GM21367 (cell line): Measurements from ENCODE around the gene RNF19B.

Source experiments
- ATAC-seq: cut with Tn5 transposase; IDR thresholded peaks from one replicate; pipeline ENCODE4 v1.9.1; 2021; ENCODE audit not compliant: unreplicated experiment

Gene RNF19B

DNA sequence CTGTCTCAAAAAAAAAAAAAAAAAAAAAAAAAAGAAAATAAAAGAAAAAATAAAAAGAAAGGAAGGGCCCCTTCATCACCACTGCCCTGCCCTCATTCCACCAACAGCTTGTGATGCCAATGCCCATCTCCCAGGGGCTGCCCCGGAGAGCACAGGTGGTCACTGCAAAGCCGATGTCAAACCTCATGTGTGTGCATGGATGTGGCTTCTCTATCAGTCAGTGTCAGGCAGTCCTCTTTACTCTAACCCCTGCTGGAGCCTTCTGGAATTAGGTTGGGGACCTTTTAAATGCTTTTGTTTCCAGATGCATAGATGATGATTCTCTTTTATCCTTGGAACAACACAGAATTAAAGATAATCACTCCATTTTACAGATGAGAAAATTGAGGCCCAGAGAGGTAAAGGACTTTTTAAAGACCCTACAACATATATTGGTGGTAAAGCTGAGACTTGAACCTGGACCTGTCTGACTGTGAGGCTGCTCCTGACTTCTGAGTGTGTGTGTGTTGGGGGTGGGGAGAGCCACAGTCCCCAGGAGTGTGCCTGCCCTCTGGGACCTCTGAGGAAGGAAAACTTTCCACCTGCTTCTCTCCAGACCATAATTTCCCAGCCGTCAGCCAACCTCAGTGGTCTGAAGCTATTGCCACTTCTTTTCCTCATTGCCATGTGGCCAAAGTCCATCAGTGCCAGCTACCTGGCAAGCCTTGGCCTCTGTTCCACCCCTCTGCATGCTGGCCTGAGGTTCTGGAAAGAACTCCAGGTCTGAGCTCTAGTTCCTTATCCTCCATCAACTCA lies 60.4 kb downstream of the RNF19B start:
- no peak for ATAC-seq

DNA sequence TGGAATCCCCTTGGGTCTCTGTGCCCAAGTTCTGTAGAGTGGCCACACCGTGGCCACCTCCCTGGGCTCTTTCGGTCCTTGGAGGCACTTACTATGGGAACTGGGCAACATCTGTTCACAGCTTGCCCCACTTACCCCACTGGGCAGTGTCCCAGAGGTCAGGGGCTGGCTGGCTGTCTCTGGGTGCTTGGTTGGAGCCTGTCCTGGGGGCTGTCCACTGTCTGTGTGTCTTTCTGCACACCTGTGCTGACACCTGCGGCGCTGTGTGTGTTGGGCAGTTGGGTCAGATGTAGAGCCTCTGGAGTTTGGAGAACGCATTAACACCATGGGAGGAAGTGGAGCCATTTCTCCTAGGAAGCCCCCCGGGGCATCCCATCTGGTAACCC lies 62.1 kb downstream of the RNF19B start:
- ATAC-seq, result no peak

DNA sequence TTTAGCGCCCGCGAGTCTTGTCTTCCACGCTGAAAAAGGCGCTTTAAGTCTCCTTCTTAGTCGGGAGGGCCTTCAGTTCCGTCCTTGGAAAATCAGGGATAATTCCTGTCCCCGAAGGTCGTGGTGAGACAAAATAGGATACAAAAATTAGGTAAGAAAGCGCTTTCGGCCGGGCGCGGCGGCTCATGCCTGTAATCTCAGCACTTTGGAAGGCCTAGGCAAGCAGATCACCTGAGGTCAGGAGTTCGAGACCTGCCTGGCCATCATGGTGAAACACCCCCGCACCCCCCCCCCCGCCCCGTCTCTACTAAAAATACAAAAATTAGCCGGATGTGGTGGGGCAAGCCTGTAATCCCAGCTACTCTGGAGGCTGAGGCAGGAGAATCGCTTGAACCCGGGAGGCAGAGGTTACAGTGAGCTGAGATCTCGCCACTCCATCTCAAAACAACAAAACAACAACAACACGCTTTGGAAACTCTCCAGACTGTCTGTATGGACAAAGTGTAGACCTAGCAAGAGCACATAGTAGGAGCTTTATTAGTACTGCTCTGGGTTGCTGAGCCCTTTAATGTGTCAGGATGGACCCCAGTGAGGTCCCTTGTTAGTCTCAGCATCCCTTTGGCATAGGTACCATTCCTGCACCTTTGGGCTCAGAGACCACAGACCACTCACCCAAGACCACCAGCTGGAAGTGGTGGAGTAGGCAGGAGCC lies 62.6 kb downstream of the RNF19B start:
- no peak for ATAC-seq

DNA sequence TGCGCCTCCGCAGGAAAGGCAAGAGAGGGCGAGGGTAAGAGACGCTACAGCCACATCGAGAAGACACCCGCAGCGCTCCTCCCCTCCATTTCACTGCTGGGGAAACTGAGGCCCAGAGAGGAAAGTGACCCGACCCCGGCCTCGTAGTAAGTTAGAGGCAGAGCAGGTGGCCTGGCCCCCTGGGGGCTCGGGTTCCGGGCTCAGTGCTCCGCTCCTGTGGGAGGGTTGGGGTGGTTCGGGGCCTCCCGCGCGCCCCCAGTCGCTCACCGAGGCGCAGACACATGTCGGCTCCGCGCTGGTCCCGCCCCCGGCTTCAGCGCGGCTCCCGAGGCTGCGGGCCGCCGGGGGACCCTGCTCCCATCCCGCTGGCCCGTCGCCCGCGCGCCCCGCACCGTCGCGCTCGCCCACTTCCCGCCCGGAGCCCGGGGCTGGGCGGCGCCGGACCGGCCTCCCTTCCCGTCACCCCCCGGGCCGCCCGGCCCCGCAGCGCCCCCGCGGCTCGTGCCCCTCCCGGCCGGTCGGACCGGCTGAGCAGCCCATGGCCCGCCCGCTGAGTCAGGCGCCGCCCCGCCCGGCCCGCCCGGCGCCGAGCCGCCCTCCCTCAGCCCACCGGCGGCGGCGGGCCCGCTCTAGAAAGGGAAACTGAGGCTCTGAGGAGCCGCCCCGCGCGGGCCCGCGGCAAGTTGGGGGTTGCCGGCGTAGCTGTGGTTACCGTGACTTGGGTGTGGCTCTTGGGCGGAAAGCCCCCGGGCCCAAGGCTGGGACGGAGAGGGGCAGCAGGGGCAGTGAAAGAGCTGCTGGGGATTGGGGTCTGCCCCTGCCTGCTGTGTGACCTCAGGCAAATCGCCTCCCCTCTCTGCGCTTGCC lies 63.4 kb downstream of the RNF19B start, which contains the start of gene TMEM54:
Gene TMEM54 (minus strand): TSS at position 434 of the 867 bp plus-strand sequence. CDS start 151 bp downstream, at position 283.
- no peak for ATAC-seq

DNA sequence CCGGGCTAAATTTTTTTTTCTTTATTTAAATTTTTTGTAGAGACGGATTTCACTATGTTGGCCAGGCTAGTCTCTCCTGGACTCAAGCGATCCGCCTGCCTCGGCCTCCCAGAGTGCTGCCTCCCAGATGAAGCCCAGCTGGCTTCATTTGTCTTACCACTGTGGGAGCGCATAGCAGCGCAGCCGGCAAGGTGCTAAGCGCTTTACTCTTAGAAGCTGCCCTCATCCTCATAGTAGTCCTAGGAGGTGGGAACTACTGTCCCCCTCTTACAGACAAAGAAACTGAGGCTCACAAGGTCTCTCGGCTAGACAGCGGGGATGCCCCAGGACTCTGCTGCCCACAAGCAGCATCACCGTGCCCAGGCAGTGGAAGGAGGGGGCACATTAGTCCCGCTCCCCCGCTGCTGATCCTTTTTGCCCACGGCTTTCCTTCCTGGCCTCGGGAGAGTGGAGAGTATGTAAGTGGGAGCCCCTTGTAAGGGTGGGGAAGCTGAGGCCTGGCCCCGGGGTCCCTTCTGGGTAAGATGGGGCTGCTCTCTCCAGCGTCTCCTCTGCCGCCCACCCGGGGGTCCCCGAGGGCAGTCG lies 64.1 kb downstream of the RNF19B start:
- ATAC-seq, result no peak

DNA sequence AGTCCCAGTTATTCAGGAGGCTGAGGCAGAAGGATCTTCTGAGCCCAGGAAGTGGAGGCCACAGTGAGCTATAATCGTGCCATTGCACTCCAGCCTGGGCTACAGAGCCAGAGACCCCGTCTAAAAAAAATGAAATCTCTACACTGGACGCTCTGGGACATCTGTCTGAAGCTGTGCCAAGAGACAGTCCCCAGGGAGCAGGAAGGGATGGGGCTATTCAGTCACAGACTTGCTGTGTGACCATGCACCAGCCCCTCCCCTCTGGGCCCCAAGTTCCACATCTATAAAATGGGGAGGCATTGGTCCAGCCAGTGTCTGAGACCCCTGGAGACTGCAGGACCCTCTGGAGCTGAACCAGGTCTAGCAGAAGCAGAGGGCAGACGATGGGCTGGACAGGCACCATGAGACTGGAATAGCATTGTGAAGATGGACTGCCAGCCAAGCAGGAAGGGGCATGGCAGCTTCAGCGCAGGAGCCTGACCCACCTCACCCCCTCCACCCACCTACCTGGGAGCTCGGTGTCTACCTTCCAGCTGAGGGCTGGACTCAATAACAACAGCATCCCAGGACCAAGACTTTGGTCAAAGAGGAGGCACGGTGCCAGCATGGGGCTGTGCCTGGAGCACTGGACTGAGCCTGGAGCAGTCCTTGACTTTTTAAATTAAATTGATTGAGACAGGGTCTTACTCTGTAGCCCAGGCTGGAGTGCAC lies 64.9 kb downstream of the RNF19B start:
- no peak for ATAC-seq

DNA sequence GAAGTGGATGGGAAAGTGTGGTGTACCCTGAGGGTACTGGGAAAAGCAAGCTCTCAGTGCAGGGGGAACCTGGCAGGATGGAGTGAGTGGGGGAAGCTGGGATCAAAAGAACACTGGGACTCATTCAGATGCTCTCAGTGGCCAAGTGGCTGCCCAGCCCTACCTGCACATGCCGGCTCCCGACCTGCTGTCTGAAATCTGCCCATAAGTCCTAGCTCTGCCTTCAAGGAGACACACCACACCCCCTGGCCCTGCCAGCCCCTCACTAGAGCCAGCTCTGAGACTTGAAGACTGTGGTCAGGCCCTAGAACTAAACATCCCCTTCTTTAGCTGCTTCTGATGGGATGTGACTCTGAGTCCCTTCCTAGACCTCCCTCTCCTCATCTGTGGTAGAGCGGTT lies 65.7 kb downstream of the RNF19B start:
- no peak for ATAC-seq

DNA sequence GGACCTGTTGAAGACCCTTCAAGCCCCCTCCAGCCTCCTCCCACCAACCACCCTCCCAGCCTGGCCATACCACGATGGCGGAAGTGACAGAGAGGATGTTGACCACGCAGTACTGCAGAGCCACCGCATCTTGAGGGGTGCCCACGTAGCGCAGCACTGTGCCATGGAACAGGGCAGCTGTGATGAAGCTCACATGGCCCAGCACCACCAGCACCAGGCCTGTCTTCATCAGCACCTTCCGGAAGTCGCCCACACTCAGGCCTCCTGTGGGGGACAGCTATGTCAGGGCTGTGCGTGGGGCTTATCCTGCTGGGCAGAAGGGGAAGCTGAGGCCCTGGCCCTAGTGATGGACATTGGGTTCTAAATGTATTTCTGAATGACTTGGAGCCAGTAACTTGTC lies 66.6 kb downstream of the RNF19B start:
- ATAC-seq, result no peak

DNA sequence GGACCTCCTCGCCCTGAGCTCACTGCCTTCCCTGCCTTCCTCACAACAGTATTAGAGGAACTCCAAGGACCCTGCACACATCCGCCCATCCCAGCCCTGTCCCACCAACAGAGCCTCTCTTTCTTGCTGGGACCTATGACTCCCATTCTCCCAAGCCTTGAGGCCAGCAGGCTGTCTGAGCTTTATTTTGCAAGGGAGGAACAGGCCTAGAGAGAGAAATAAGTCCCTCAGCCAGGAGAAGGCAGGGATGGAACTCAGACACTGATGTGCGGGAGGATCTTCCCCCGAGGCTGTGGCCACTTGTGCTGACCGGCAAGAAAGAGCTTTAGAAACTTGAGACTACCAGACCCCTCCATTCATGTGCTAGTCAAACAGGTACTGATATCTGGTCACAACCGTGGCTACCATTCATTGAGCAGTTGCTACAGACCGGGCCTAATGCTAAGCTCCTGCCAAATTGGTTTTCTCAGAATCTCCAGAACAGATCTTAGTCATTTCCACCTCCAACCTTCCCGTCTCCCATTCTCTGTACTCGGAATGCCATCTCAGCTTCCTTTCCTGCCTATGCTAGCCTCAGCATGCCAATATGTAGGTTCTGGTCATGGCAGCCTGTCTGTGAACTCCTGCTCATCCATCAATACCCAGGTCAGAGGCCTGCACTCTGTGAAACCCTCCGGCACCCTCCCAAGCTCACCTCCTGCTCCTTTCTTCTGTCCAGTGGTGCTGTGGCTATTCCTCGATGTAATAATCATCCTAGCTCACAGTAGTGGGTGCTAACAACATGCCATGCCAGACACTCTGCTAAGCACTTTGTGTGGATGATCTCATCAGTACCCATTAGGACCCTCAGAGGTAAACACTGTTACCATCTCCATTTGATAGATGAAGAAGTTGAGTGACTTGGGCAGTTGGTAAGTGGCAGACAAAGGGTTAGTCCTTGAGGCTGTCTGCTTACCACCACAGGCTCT lies 67.2 kb downstream of the RNF19B start:
- ATAC-seq, result no peak

DNA sequence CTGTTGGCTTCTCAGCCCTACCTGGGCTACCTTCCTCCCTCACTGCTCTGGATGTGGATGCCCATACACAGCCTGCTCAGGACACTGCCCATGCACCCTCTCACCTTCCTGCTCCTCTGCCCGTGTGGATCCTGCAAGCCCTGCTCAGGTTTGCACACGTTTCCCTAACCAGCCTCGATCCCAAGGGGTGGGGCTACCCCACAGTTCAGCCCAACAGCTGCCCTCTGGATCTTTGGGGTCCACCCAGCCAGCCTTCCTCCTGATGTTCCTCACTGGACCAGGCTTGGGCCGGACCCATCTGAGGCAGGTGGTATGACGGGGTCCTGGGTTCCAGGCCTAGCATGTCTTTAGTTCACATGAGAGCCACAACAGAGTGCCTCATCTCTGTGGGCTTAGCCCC lies 68.2 kb downstream of the RNF19B start:
- ATAC-seq, result no peak

DNA sequence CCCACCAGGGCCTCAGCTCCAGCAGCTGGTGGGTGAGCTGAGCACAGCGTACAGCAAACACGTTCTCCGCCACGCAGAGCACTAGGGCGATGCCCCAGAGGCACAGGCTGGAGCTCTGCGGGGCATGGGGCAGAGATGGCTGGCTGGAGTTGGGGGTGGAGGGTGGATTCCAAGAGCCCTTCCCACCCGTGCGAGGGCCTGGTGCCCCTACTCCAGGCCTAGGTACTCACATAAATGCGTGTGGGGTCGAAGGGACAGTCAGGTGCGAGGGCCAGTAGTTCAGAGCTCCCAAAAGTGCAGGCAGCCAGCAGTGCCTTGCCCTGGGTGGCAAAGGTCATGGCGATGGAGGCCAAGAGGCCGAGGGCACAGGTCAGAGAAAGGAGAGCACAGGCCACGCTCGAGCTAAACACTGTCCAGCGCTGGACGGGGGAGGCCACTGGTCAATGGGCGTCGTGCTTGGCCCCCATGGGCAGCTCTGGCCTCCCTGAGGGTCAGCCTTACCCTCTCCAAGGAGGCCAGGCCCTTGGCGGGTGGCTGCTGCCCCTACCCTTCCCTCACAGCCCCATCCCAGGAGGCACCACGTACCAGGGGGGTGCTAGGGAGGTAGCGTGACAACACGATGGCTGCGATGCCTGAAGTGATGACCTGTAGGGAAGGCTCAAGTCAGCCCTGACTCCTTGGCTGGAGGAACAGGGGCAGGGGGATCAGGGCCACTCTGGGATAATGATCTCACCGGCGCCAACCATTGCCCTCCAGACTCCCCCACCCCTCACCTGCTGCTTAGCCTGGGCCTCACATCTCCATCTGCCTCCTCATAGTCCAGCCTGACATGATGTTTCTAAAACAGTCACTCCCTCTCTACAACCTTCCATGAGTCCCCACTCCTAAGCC lies 69.0 kb downstream of the RNF19B start:
- no peak for ATAC-seq

DNA sequence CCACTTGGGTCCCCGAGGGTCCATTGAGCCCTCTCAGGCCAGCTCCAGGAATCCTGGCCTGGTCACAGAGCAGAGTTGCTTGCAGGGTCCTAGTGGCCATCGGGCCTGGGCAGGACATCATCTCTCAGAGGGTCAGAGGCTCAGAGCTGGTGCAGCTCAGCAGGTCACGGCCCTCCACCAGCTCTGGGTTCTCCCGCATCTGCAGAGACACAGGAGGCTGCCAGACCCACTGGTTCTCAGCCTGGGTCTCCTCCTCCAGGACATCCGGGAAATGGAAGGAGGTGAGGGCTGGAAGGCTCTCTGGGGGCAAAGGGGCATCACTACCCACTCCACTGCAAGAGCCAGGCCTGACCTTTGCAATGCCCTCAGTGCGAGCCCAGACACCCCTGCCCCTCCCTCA lies 69.9 kb downstream of the RNF19B start:
- ATAC-seq, result no peak

DNA sequence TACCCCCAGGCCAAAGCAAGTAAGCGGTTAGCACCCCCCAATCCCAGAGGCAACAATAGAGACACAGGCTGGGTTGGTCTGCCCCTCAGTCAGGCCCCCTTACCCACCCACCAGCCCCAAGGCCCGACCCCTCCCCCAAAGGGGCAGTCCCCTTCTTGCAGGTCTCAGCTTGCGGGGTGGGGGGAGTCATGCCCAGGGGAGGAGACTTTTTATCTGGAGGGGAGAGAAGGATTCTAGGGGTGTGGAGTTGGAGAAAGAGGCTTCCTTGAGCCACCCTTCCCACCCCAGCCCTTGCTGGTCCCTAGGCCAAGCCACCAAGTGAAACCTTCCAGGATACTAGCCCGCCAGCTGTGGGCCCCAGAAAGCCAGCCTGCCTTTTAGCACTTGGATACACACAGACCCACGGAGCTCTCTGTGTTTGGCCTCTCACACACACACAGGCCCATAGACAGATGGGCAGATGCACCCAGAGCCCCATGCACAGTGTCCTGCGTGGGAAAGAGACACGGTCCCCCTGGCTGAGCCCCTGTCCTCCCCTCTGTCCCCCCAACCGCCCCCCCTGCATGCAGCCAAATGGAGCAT lies 70.5 kb downstream of the RNF19B start:
- ATAC-seq, result no peak

DNA sequence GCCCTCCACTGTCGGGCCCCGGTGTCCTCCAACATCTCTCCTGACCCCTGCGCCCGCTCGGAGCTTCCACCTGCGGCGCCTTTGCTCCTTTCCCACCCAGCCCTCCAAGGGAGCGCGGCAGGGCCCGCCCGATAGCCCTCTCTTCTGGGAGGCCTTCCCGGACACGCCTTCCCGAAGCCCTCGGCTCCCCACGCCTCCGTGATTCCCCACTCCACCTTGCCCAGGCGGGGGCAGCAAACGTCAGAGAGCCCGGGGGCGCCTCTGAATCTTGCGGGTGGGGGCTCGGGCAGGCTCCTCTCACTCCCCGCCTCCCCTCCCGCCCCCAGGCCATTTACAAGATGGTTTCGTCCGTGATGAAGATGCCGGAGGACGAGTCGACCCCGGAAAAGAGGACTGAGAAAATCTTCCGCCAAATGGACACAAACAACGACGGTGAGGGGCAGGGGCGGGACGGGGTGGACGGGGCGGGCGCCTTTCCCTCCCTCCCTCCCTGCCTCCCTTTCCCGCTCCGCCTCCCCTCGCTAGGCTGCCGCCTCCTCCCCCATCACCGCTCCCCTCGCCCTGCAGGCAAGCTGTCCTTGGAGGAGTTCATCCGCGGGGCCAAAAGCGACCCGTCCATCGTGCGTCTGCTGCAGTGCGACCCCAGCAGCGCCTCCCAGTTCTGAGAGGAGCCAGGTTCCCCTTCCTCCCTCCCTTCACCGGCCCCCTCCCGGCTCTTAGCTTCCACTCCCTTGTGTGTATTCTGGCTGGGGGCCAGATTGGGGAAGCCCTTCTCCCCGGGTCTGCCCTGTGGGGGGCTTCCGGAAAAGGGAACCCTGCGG lies 71.2 kb downstream of the RNF19B start:
- ATAC-seq, result no peak

DNA sequence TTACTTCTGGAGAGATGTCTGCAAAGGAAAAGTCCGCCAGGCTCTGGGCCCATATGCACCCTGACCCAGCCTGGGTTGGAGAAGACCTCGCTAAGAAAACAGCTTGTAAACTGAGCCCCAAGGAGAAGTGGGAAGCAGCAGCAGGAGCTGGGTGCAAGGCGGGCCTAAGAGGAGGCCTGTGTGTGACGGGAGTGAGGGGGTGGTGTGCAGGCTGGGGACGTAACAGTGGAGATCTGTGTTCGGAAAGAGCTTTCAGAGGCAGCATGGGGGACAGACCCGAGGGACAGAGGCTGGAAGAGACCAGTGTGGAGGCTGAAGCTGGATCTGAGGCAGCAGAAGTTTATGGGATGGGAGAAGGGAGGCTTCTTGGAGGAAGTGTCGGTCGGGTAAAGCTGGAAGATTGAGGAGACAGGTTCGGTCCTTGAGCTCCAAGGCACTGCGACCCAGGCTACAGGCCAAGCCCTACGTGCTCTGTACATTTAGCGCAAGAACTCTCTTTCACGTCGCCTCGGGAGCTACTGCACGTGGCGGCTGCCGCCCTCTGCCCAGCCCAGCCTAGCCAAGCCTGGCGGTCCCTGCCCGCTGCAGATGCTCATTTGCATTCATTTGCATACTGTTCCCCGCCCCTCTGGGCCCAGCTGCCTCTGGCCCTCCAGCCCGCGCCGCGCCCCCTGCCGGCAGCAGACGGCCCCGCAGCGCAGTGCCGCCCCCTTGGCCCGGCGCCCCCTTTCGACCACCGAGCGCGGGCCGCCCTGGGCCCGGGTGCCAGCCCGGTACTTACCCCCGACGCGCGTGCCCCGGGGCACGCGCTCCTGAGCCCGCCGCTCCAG lies 72.0 kb downstream of the RNF19B start:
- ATAC-seq, result no peak

DNA sequence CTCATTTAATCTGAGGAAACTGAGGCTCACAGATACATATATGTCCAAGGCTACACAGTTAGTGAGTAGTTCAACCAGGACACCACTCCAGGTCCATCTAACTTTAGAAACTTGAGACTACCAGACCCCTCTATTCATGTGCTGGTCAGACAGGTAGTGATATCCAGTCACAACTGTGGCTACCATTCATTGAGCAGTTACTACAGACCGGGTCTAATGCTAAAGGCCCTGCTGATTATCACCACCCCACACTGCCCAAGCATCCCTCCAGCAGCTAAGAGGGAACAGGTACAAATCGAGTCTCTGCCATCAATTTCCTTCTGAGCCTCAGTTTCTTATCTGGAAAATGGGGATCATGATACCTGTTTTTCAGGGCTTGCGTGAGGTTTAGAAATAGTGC lies 73.0 kb downstream of the RNF19B start:
- no peak for ATAC-seq
